Hematopoietic multipotent progenitor cell (in vitro differentiated cells): ENCODE data around the gene OR2A1. TPM values are rescaled to one million over a fixed set of nuclear protein-coding genes. Genes with fewer than 3 reads are reported as not detected.
"Not testable (repeated sequence)": the region's sequence is repeated elsewhere in the genome, so short reads cannot be mapped to it uniquely, and the experiment has no call there.

Source experiments
- DNase-seq, 3 donors: peaks; one replicate each; pipeline ENCODE4 v3.0.0-alpha.2; 2011 to 2015; ENCODE audit warnings: low read depth in 2 of 3, low spot score in 2 of 3
- total RNA-seq: library from RNA; depleted of rRNA; stranded (reverse); fragments of >200 nt; gene quantifications from one replicate; pipeline ENCODE4 v1.2.3, GENCODE V29; 2012

OR2A1 gene
- total RNA-seq, result 0.27 TPM

- not testable (repeated sequence) for DNase-seq
Observed at GRCh38 chr7:144311872-144312469, at the start of gene OR2A1. OR2A1 (plus strand) TSS chr7:144312419; CDS start chr7:144318125, 5,706 bp downstream.

- not testable (repeated sequence) for DNase-seq
Observed at GRCh38 chr7:144264692-144265091, 47.5 kb upstream of the OR2A1 start, which contains the start of gene OR2A7. OR2A7 (minus strand) TSS chr7:144264792; CDS start chr7:144259628, 5,164 bp downstream.

GRCh38 chr7:144269188-144269587, 43.0 kb upstream of the OR2A1 start, which contains the start of gene CTAGE8:
CTAGE8 (minus strand) TSS chr7:144269288; CDS start chr7:144269250, 38 bp downstream.
- not testable (repeated sequence) for DNase-seq

GRCh38 chr7:144275281-144275680, 36.9 kb upstream of the OR2A1 start:
- DNase-seq, result not testable (repeated sequence)

- not testable (repeated sequence) for DNase-seq
Observed at GRCh38 chr7:144280010-144280409, 32.2 kb upstream of the OR2A1 start.

GRCh38 chr7:144281981-144282380, 30.2 kb upstream of the OR2A1 start:
- not testable (repeated sequence) for DNase-seq

- not testable (repeated sequence) for DNase-seq
Observed at GRCh38 chr7:144282490-144282889, 29.7 kb upstream of the OR2A1 start.

GRCh38 chr7:144283716-144284115, 28.5 kb upstream of the OR2A1 start:
- DNase-seq, result not testable (repeated sequence)

GRCh38 chr7:144287171-144287784, 24.9 kb upstream of the OR2A1 start:
- DNase-seq, result not testable (repeated sequence)

- DNase-seq, result peak in 1 of 3 donors; percentile 2
Observed at GRCh38 chr7:144291607-144292006, 20.6 kb upstream of the OR2A1 start.

GRCh38 chr7:144292384-144293161, 19.6 kb upstream of the OR2A1 start:
- not testable (repeated sequence) for DNase-seq

- not testable (repeated sequence) for DNase-seq
Observed at GRCh38 chr7:144293794-144294499, 18.3 kb upstream of the OR2A1 start.

- DNase-seq, result not testable (repeated sequence)
Observed at GRCh38 chr7:144302578-144303303, 9.5 kb upstream of the OR2A1 start.

- DNase-seq, result not testable (repeated sequence)
Observed at GRCh38 chr7:144303607-144304006, 8.6 kb upstream of the OR2A1 start.

- DNase-seq, result not testable (repeated sequence)
Observed at GRCh38 chr7:144305156-144305555, 7.1 kb upstream of the OR2A1 start.

GRCh38 chr7:144309702-144310101, 2.5 kb upstream of the OR2A1 start:
- DNase-seq, result not testable (repeated sequence)

- not testable (repeated sequence) for DNase-seq
Observed at GRCh38 chr7:144311218-144311617, 1.0 kb upstream of the OR2A1 start.

- DNase-seq, result not testable (repeated sequence)
Observed at GRCh38 chr7:144317537-144317936, 5.3 kb downstream of the OR2A1 start.

- not testable (repeated sequence) for DNase-seq
Observed at GRCh38 chr7:144319547-144319946, 7.3 kb downstream of the OR2A1 start.

- DNase-seq, result not testable (repeated sequence)
Observed at GRCh38 chr7:144321677-144322206, 9.5 kb downstream of the OR2A1 start.
